ENCODE data around the gene GIPC3. TPM values are rescaled to one million over a fixed set of nuclear protein-coding genes. Genes with fewer than 3 reads are reported as not detected.

GIPC3 gene
- total and polyA plus RNA-seq, 12 donors = 0.33 to 5.9 (median 3.2) TPM

DNA sequence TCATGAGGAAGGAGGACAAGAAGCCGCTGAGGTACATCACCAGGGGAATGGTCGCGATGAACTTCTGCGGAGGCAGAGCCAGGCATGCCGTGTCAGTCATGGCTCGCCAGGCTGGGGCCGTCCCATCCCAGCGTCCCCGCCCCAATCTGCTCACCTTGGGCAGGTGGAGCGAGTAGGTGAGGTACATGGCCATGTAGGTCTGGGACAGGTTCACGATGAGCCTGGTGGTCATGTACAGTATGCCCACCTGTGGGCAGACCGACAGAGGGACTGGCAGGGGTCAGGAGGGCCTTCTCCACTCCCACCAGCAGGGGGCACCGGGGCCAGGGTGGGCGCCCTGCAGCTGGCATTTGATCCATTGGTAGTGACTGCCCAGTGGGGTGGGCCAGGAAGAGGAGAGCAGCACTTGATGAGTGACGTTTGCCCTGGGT, 38.0 kb upstream of the GIPC3 start:
- no peaks in the 10 kb centered on the region for H3K27me3 ChIP-seq
- no peaks in the 10 kb centered on the region for H3K9me3 ChIP-seq (replicated peaks in 1 of 3)
- TF ChIP-seq, protein P1, sequence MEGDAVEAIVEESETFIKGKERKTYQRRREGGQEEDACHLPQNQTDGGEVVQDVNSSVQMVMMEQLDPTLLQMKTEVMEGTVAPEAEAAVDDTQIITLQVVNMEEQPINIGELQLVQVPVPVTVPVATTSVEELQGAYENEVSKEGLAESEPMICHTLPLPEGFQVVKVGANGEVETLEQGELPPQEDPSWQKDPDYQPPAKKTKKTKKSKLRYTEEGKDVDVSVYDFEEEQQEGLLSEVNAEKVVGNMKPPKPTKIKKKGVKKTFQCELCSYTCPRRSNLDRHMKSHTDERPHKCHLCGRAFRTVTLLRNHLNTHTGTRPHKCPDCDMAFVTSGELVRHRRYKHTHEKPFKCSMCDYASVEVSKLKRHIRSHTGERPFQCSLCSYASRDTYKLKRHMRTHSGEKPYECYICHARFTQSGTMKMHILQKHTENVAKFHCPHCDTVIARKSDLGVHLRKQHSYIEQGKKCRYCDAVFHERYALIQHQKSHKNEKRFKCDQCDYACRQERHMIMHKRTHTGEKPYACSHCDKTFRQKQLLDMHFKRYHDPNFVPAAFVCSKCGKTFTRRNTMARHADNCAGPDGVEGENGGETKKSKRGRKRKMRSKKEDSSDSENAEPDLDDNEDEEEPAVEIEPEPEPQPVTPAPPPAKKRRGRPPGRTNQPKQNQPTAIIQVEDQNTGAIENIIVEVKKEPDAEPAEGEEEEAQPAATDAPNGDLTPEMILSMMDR (IDR thresholded peaks at IDR 0.05) = peak in 5 of 6 experiments; percentile 17 to 45 (median 31)
- TF ChIP-seq POLR2A (IDR thresholded peaks at IDR 0.05) = no peak
- no peak overlapping the region for H3K4me3 ChIP-seq
- intact Hi-C loops (cut with DNase I) = loop anchor here (5.0 kb wide), 2 partner anchors 65 to 70 kb away; no protein-coding TSS in a partner anchor
- peaks cover 0 to 8% of the 10 kb centered on the region in 2 donors for H3K36me3 ChIP-seq (replicated peaks in 1 of 2)
- 86 to 91% (median 88%) methylated on average over 12 to 15 of the region's 15 CpGs for WGBS, 4 donors
- H3K27ac ChIP-seq = no peak overlapping the region
- no peak for DNase-seq
- H3K4me1 ChIP-seq (replicated peaks in 1 of 2) = no peaks in the 10 kb centered on the region

- Histone ChIP-seq H3K4me1 (replicated peaks in 1 of 2) (peaks cover 0 to 1% of the 10 kb centered on the region in 2 donors), H3K27ac (no peak overlapping the region), H3K9me3 (replicated peaks in 1 of 3) (no peaks in the 10 kb centered on the region), H3K4me3 (no peak overlapping the region), H3K36me3 (replicated peaks in 1 of 2) (peaks cover 0 to 8% of the 10 kb centered on the region in 2 donors), H3K27me3 (no peaks in the 10 kb centered on the region)
- intact Hi-C loops (cut with DNase I) = loop anchor here (5.0 kb wide), 2 partner anchors 64 to 69 kb away; no protein-coding TSS in a partner anchor
- TF ChIP-seq, protein P1 (IDR thresholded peaks at IDR 0.05) = no peak
- TF ChIP-seq POLR2A (IDR thresholded peaks at IDR 0.05) = no peak
- no peak for DNase-seq
- WGBS, 4 donors = 83 to 91% (median 87%) methylated on average over 8 to 36 of the region's 36 CpGs
Measured at GRCh38 chr19:3547767-3548282, 37.5 kb upstream of the GIPC3 start.

DNA sequence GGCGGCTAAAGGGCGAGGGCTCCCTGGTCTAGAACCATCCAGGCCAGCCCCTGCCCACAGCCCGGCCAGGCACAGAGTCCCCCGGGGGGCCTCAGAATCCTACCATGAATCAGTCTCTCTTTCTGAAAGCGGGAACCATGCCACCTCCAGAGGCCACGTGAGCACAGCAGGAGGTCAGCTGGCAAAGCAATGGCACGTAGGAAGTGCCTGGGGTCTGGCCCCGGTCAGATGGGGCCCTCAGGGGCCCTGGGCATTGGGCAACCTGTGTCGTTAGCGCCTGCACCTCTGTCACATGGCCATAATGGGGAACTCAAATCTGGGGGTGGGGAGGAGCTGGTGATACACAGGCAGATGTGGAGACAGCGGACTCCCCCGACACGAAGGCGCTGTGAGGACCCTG, 36.7 kb upstream of the GIPC3 start:
- no peak for TF ChIP-seq POLR2A (IDR thresholded peaks at IDR 0.05)
- TF ChIP-seq, protein P1 (IDR thresholded peaks at IDR 0.05) = no peak
- no peak for DNase-seq
- WGBS, 4 donors = 63 to 97% (median 78%) methylated on average over 6 to 14 of the region's 14 CpGs
- Histone ChIP-seq H3K4me1 (replicated peaks in 1 of 2) (peaks cover 0 to 8% of the 10 kb centered on the region in 2 donors), H3K36me3 (replicated peaks in 1 of 2) (peaks cover 0 to 8% of the 10 kb centered on the region in 2 donors), H3K9me3 (replicated peaks in 1 of 3) (no peaks in the 10 kb centered on the region), H3K27ac (no peak overlapping the region), H3K4me3 (no peak overlapping the region), H3K27me3 (no peaks in the 10 kb centered on the region)
- intact Hi-C loops (cut with DNase I) = loop anchor here (5.0 kb wide), 2 partner anchors 64 to 69 kb away; no protein-coding TSS in a partner anchor

GRCh38 chr19:3549816-3550215, 35.5 kb upstream of the GIPC3 start:
- Histone ChIP-seq H3K36me3 (replicated peaks in 1 of 2) (peaks cover 0 to 8% of the 10 kb centered on the region in 2 donors), H3K9me3 (replicated peaks in 1 of 3) (no peaks in the 10 kb centered on the region), H3K27me3 (no peaks in the 10 kb centered on the region), H3K4me3 (no peak overlapping the region), H3K27ac (no peak overlapping the region), H3K4me1 (replicated peaks in 1 of 2) (peaks cover 4 to 15% of the 10 kb centered on the region in 2 donors)
- DNase-seq = no peak
- intact Hi-C loops (cut with DNase I) = loop anchor here (5.0 kb wide), 2 partner anchors 62 to 67 kb away; no protein-coding TSS in a partner anchor
- WGBS, 4 donors = 90 to 93% (median 92%) methylated on average over 8 to 10 of the region's 10 CpGs
- TF ChIP-seq, protein P1 (IDR thresholded peaks at IDR 0.05) = no peak
- TF ChIP-seq POLR2A (IDR thresholded peaks at IDR 0.05) = no peak

All from adrenal gland (tissue), 12 donors.